GM12878 (cell line): ENCODE data around the gene HNRNPA0. TPM values are rescaled to one million over a fixed set of nuclear protein-coding genes. Genes with fewer than 3 reads are reported as not detected.

Source experiments
- ATAC-seq: fragments of 200-7000 bp; cut with Tn5 transposase; 3 replicates; pipeline ENCODE4 v1.9.1; 2020; ENCODE audit warnings: mild to moderate bottlenecking, moderate library complexity
- BruUV-seq: library from RNA; stranded (reverse); fragments of 400-500 nt; replicated peaks from 2 replicates; lab custom pipeline; 2021; lab: Mats Ljungman, UMichigan
- CTCF ChIA-PET: fragments of 300-600 bp; sonication (Branson Sonifier 250); formaldehyde crosslinking; extraction: SDS; loops from one replicate; lab custom pipeline; 2021; ENCODE audit warnings: inconsistent platforms; lab: Yijun Ruan, JAX
- POLR2A ChIA-PET: fragments of 350-600 bp; formaldehyde crosslinking; extraction: SDS; loops from one replicate; lab custom pipeline; 2021; ENCODE audit warnings: inconsistent platforms; lab: Charles Lee
- RAD21 ChIA-PET: fragments of 300-600 bp; sonication (Branson Sonifier 250); formaldehyde crosslinking; loops from one replicate; lab custom pipeline; 2023; ENCODE audit warnings: antibody characterized with exemption; ENCODE audit not compliant: unreplicated experiment; lab: Charles Lee
- SMC1A ChIA-PET: fragments of 300-600 bp; sonication (Branson Sonifier 250); formaldehyde crosslinking; loops from one replicate; lab custom pipeline; 2023; ENCODE audit not compliant: unreplicated experiment, uncharacterized antibody; lab: Charles Lee
- DNase-seq: peaks from one replicate; pipeline ENCODE4 v3.0.0-alpha.2; 2011; ENCODE audit warnings: low read depth, low spot score
- FAIRE-seq: peaks from 3 replicates; lab custom pipeline; 2011; peaks lifted over from hg19 to GRCh38; lab: Jason Lieb, UNC
- H2AFZ ChIP-seq: 2 replicates; pipeline ENCODE4 v1.6.0; 2011; ENCODE audit warnings: low read depth, low read length, control low read depth; ENCODE audit not compliant: control insufficient read depth
- H3K27ac ChIP-seq: 2 replicates; pipeline ENCODE4 v1.5.1; 2011; ENCODE audit warnings: control low read depth; ENCODE audit not compliant: control insufficient read depth, insufficient read depth
- H3K27me3 ChIP-seq, 2 experiments: replicated peaks in 1 of 2; 2 replicates each; pipeline versions ENCODE4 v1.6.0 to v1.6.1; 2011; ENCODE audit warnings: low read length in 1 of 2; ENCODE audit not compliant: control insufficient read depth in 2 of 2, insufficient read depth in 2 of 2
- H3K36me3 ChIP-seq, 2 experiments: 2 replicates each; pipeline ENCODE4 v1.5.1; 2011; ENCODE audit warnings: low read length in 1 of 2; ENCODE audit not compliant: control insufficient read depth in 2 of 2, insufficient read depth in 2 of 2
- H3K4me1 ChIP-seq: 2 replicates; pipeline ENCODE4 v1.6.1; 2011; ENCODE audit warnings: mild to moderate bottlenecking, low read length, moderate library complexity, mixed read lengths; ENCODE audit not compliant: control insufficient read depth, insufficient read depth
- H3K4me2 ChIP-seq: 2 replicates; pipeline ENCODE4 v1.6.0; 2011; ENCODE audit warnings: control low read depth; ENCODE audit not compliant: control insufficient read depth, insufficient read depth
- H3K4me3 ChIP-seq: fragments of 200-600 bp; sonication (generic); 2 replicates; pipeline ENCODE4 v1.5.1; 2016
- H3K79me2 ChIP-seq: 2 replicates; pipeline ENCODE4 v1.6.0; 2011; ENCODE audit warnings: low read length; ENCODE audit not compliant: control insufficient read depth, insufficient read depth
- H3K9ac ChIP-seq: 2 replicates; pipeline ENCODE4 v1.8.0; 2011; ENCODE audit warnings: low read length, control low read depth, mixed read lengths; ENCODE audit not compliant: control insufficient read depth, insufficient read depth
- H3K9me3 ChIP-seq: replicated peaks from 3 replicates; pipeline ENCODE4 v1.5.1; 2011; ENCODE audit warnings: mild to moderate bottlenecking, low read length; ENCODE audit not compliant: control insufficient read depth, insufficient read depth
- H4K20me1 ChIP-seq: 2 replicates; pipeline ENCODE4 v1.6.0; 2011; ENCODE audit not compliant: control insufficient read depth, insufficient read depth
- CREM ChIP-seq: IDR thresholded peaks from 2 replicates; pipeline ENCODE4 v1.6.1; 2014; ENCODE audit warnings: antibody characterized with exemption, low read depth
- EP300 ChIP-seq, 2 experiments: fragments of 150-350 bp in 1 of 2; IDR thresholded peaks; 2 replicates each; pipeline ENCODE4 v1.6.1; 2011 to 2012; ENCODE audit warnings: low read depth in 2 of 2, low read length in 2 of 2, borderline replicate concordance in 1 of 2, improper control_type of control experiment in 1 of 2, inconsistent platforms in 1 of 2; ENCODE audit not compliant: control insufficient read depth in 1 of 2
- KAT2A ChIP-seq: conservative IDR thresholded peaks from 2 replicates; pipeline ENCODE4 v1.6.1; 2011; ENCODE audit warnings: low read depth, low read length; ENCODE audit not compliant: control insufficient read depth
- KLF5 ChIP-seq: fragments of 450-650 bp; IDR thresholded peaks from 2 replicates; pipeline ENCODE4 v1.6.1; 2014; ENCODE audit warnings: mild to moderate bottlenecking; ENCODE audit not compliant: partially characterized antibody
- NR2F1 ChIP-seq: fragments of 450-650 bp; conservative IDR thresholded peaks from 2 replicates; pipeline ENCODE4 v1.6.1; 2017; ENCODE audit warnings: mild to moderate bottlenecking
- RBBP5 ChIP-seq: fragments of 200-600 bp; sonication (generic); conservative IDR thresholded peaks from 2 replicates; pipeline ENCODE4 v1.6.1; 2016
- RCOR1 ChIP-seq: conservative IDR thresholded peaks from 2 replicates; pipeline ENCODE4 v1.6.1; 2012; ENCODE audit warnings: low read depth, low read length, improper control_type of control experiment
- STAT1 ChIP-seq: fragments of 450-650 bp; conservative IDR thresholded peaks from 2 replicates; pipeline ENCODE4 v1.6.1; 2014; ENCODE audit warnings: antibody characterized with exemption, mild to moderate bottlenecking
- ZSCAN29 ChIP-seq: fragments of 450-650 bp; IDR thresholded peaks from 2 replicates; pipeline ENCODE4 v1.6.1; 2017; ENCODE audit warnings: mild to moderate bottlenecking, moderate library complexity
- WGBS: methylation state at CpG from one replicate; pipeline ENCODE4 v1.1.6; 2016; ENCODE audit warnings: low lambda C conversion rate; ENCODE audit not compliant: insufficient replicate concordance, insufficient coverage; ENCODE audit errors: missing lambda C conversion rate; 5-methylcytosine and 5-hydroxymethylcytosine counted together
- in situ Hi-C: fragments of 300-500 bp; cut with MboI; formaldehyde crosslinking; loops from 9 replicates; pipeline ENCODE4 v1.14.3; 2018; ENCODE audit warnings: mixed read lengths
- intact Hi-C: fragments of 100-400 bp; cut with micrococcal nuclease; formaldehyde crosslinking; loops from one replicate; pipeline ENCODE4 v1.14.2; 2022; ENCODE audit not compliant: unreplicated experiment
- polyA plus RNA-seq, 11 experiments: library from polyadenylated mRNA; depleted of rRNA in 4 of 11; unstranded in 6 of 11; stranded (reverse) in 5 of 11; fragments of >200 nt; fragmentation: Nextera tagmentation in 4 of 11; fragmentation: Illumina TruSeq in 1 of 11; extraction: Ambion mirVana in 4 of 11; extraction: Trizol in 1 of 11; gene quantifications; 1 replicate in 1 of 11; 2 replicates in 10 of 11; pipeline versions ENCODE4 v1.2.1 to v1.2.3, GENCODE V29; 2011 to 2016; ENCODE audit warnings: inconsistent platforms in 2 of 11, missing spikeins in 2 of 11, low read depth in 1 of 11
- total RNA-seq, 4 experiments: library from RNA; depleted of rRNA in 3 of 4; stranded (reverse); fragments of >200 nt in 3 of 4; fragmentation: Illumina TruSeq in 1 of 4; extraction: Trizol in 1 of 4; gene quantifications; 2 replicates each; pipeline versions ENCODE4 v1.2.1 to v1.2.3, GENCODE V29; 2013 to 2021
- TF ChIP-seq, protein P1 (sequence below): IDR thresholded peaks from 2 replicates; pipeline ENCODE4 v1.6.1; 2012; ENCODE audit warnings: low read depth, low read length, improper control_type of control experiment
- TF ChIP-seq, protein P2 (sequence below): fragments of 150-350 bp; IDR thresholded peaks from 2 replicates; pipeline ENCODE4 v1.6.1; 2014; ENCODE audit warnings: mild to moderate bottlenecking, low read depth, low read length

The HNRNPA0 gene
- total and polyA plus RNA-seq, 10 of the 15 experiments (the other 5 are each of a cell fraction or from before 2014, with no cell fraction given) = 6.3 to 45.0 (median 12.5) TPM

GRCh38 chr5:137706841-137707240 lies 47.3 kb downstream of the HNRNPA0 start:
- Histone ChIP-seq H3K9me3 (no peaks in the 10 kb centered on the region), H4K20me1 (no peaks in the 10 kb centered on the region)
- no TSS peak for BruUV-seq
- POLR2A ChIA-PET = no interaction called here
- TF ChIP-seq KLF5 = no peak
- TF ChIP-seq STAT1 = no peak
- TF ChIP-seq, protein P1, sequence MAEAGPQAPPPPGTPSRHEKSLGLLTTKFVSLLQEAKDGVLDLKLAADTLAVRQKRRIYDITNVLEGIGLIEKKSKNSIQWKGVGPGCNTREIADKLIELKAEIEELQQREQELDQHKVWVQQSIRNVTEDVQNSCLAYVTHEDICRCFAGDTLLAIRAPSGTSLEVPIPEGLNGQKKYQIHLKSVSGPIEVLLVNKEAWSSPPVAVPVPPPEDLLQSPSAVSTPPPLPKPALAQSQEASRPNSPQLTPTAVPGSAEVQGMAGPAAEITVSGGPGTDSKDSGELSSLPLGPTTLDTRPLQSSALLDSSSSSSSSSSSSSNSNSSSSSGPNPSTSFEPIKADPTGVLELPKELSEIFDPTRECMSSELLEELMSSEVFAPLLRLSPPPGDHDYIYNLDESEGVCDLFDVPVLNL = no peak
- TF ChIP-seq CREM = no peak
- TF ChIP-seq RCOR1 = no peak
- TF ChIP-seq NR2F1 = no peak
- TF ChIP-seq ZSCAN29 = no peak
- TF ChIP-seq RBBP5 = no peak
- TF ChIP-seq KAT2A = no peak
- TF ChIP-seq, protein P2, sequence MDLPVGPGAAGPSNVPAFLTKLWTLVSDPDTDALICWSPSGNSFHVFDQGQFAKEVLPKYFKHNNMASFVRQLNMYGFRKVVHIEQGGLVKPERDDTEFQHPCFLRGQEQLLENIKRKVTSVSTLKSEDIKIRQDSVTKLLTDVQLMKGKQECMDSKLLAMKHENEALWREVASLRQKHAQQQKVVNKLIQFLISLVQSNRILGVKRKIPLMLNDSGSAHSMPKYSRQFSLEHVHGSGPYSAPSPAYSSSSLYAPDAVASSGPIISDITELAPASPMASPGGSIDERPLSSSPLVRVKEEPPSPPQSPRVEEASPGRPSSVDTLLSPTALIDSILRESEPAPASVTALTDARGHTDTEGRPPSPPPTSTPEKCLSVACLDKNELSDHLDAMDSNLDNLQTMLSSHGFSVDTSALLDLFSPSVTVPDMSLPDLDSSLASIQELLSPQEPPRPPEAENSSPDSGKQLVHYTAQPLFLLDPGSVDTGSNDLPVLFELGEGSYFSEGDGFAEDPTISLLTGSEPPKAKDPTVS = no peak
- no peak for TF ChIP-seq EP300 (IDR thresholded peaks at IDR 0.05; ENCODE audit: borderline replicate concordance in 1 of 2, control insufficient read depth in 1 of 2, low read depth in 2 of 2, low read length in 2 of 2)
- TF ChIP-seq, all 136 proteins: peak for 0
- ATAC-seq (no peak), FAIRE-seq (no peak), DNase-seq (no peak)
- no peak overlapping the region for H3K4me3 ChIP-seq
- RAD21 ChIA-PET = no interaction called here
- peaks cover 3% of the 10 kb centered on the region; the same call in 1 of the 2 replicates for H3K4me1 ChIP-seq
- intact Hi-C loops (no loop called here), in situ Hi-C loops (no loop called here)
- WGBS = 17% methylated on average over 2 of the region's 2 CpGs
- no peaks in the 10 kb centered on the region for H3K79me2 ChIP-seq
- 0 out of 4 replicates have a peak, but pooled peaks cover 0 to 2% of the 10 kb centered on the region in 2 experiments for H3K36me3 ChIP-seq
- CTCF ChIA-PET = no interaction called here
- H3K27ac ChIP-seq = no peak overlapping the region
- SMC1A ChIA-PET = interaction anchor here (0.7 to 1.0 kb wide), 2 partner anchors 11 to 397 kb away, joined by 3 read pairs; no protein-coding TSS in a partner anchor
- no peak overlapping the region for H2AFZ ChIP-seq
- no peak overlapping the region for H3K4me2 ChIP-seq
- H3K27me3 ChIP-seq = no peaks in the 10 kb centered on the region
- no peak overlapping the region for H3K9ac ChIP-seq
